ENCODE results near the gene RBFOX2. TPM values are rescaled to one million over a fixed set of nuclear protein-coding genes. Genes with fewer than 3 reads are reported as not detected.

RBFOX2 gene
- polyA plus RNA-seq, 3 donors: 123 to 136 (median 132) TPM

Other genes with a start within 250 kb of the RBFOX2 start
- gene APOL3, start 131.9 kb upstream of the RBFOX2 start, polyA plus RNA-seq (ENCODE audit: insufficient read length in 3 of 3): 10 to 100 TPM; 15.5 to 16.8 (median 15.5) TPM
- gene APOL4, start 173.0 kb upstream of the RBFOX2 start, polyA plus RNA-seq (ENCODE audit: insufficient read length in 3 of 3): 10 to 100 TPM in 1 of 3 donors, 1 to 10 TPM in 2; 6.7 to 10.9 (median 8.8) TPM
- gene APOL2, start 210.7 kb upstream of the RBFOX2 start, polyA plus RNA-seq (ENCODE audit: insufficient read length in 3 of 3): 10 to 100 TPM; 26.9 to 28.5 (median 28.0) TPM
- 10 to 100 TPM; 12.3 to 13.7 (median 13.1) TPM for gene APOL1, start 224.3 kb upstream of the RBFOX2 start, polyA plus RNA-seq (ENCODE audit: insufficient read length in 3 of 3)